WTC11 (cell line): Measurements from ENCODE around the gene ETV1.

Source experiments
- AFF4 ChIP-seq: sonication (generic); formaldehyde crosslinking; IDR thresholded peaks from 2 replicates; pipeline ENCODE4 v1.8.1; 2023; ENCODE audit warnings: mild to moderate bottlenecking, missing genetic modification reagents, borderline replicate concordance
- CBFB ChIP-seq: sonication (generic); formaldehyde crosslinking; IDR thresholded peaks from 2 replicates; pipeline ENCODE4 v1.8.1; 2022; ENCODE audit warnings: mild to moderate bottlenecking, low read depth, missing genetic modification reagents
- CREB1 ChIP-seq: sonication (generic); formaldehyde crosslinking; IDR thresholded peaks from 2 replicates; pipeline ENCODE4 v1.8.0; 2023; ENCODE audit warnings: mild to moderate bottlenecking, missing genetic modification reagents
- CTCF ChIP-seq: fragments of 200-600 bp; IDR thresholded peaks from 2 replicates; pipeline ENCODE4 v1.8.0; 2022; ENCODE audit warnings: antibody characterized with exemption
- EMX1 ChIP-seq: fragments of 250-450 bp; sonication (Bioruptor Pico); IDR thresholded peaks from 2 replicates; pipeline ENCODE4 v1.8.0; 2021; ENCODE audit warnings: mild to moderate bottlenecking
- ESRRA ChIP-seq: sonication (generic); formaldehyde crosslinking; IDR thresholded peaks from 2 replicates; pipeline ENCODE4 v1.8.1; 2022; ENCODE audit warnings: mild to moderate bottlenecking, missing genetic modification reagents, borderline replicate concordance
- IRF1 ChIP-seq: sonication (generic); formaldehyde crosslinking; IDR thresholded peaks from 2 replicates; pipeline ENCODE4 v1.8.0; 2023; ENCODE audit warnings: missing genetic modification reagents
- IRF2 ChIP-seq: sonication (generic); formaldehyde crosslinking; IDR thresholded peaks from 2 replicates; pipeline ENCODE4 v1.8.0; 2022; ENCODE audit warnings: low read depth, missing genetic modification reagents, borderline replicate concordance
- JUN ChIP-seq: sonication (generic); formaldehyde crosslinking; IDR thresholded peaks from 2 replicates; pipeline ENCODE4 v1.8.0; 2023; ENCODE audit warnings: mild to moderate bottlenecking, missing genetic modification reagents
- TCF7 ChIP-seq: sonication (generic); formaldehyde crosslinking; IDR thresholded peaks from 2 replicates; pipeline ENCODE4 v1.8.0; 2022; ENCODE audit warnings: mild to moderate bottlenecking, low read depth, missing genetic modification reagents, moderate library complexity
- USF2 ChIP-seq: sonication (generic); formaldehyde crosslinking; IDR thresholded peaks from 2 replicates; pipeline ENCODE4 v1.8.1; 2023; ENCODE audit warnings: mild to moderate bottlenecking, missing genetic modification reagents, moderate library complexity
- ZNF232 ChIP-seq: sonication (generic); formaldehyde crosslinking; IDR thresholded peaks from 2 replicates; pipeline ENCODE4 v1.8.0; 2022; ENCODE audit warnings: mild to moderate bottlenecking, missing genetic modification reagents
- ZNF416 ChIP-seq: fragments of 250-450 bp; sonication (Bioruptor Pico); IDR thresholded peaks from 2 replicates; pipeline ENCODE4 v1.9.0; 2021; ENCODE audit warnings: mild to moderate bottlenecking, inconsistent platforms

- TF ChIP-seq CTCF (no peak), IRF2 (CRISPR knock-in tag) (no peak), ZNF232 (CRISPR knock-in tag) (no peak), TCF7 (CRISPR knock-in tag) (no peak), ESRRA (CRISPR knock-in tag) (no peak), JUN (CRISPR knock-in tag) (no peak), USF2 (no peak), IRF1 (CRISPR knock-in tag) (no peak), EMX1 (CRISPR knock-in tag) (no peak), CBFB (no peak), AFF4 (CRISPR knock-in tag) (no peak), ZNF416 (CRISPR knock-in tag) (no peak), CREB1 (CRISPR knock-in tag) (no peak)
Observed at GRCh38 chr7:13948019-13948801, 41.3 kb downstream of the ETV1 start.
